Prostate gland (tissue), 2 donors: ENCODE measurements around the gene CNDP2.
"Not testable (repeated sequence)": the region's sequence is repeated elsewhere in the genome, so short reads cannot be mapped to it uniquely, and the experiment has no call there.

Experiments
- CTCF ChIP-seq, 4 experiments: fragments of 200-600 bp in 2 of 4; fragments of 450-650 bp in 2 of 4; sonication (generic) in 2 of 4; IDR thresholded peaks; 1 replicate in 3 of 4; 2 replicates in 1 of 4; pipeline ENCODE4 v1.5.1; 2016 to 2019; ENCODE audit warnings: antibody characterized with exemption in 4 of 4, mild to moderate bottlenecking in 2 of 4, moderate library complexity in 2 of 4
- POLR2A ChIP-seq: fragments of 450-650 bp; IDR thresholded peaks from one replicate; pipeline ENCODE4 v1.6.1; 2016; ENCODE audit warnings: antibody characterized with exemption, mild to moderate bottlenecking

- not testable (repeated sequence) for TF ChIP-seq CTCF (IDR thresholded peaks at IDR 0.05); POLR2A
Measured at GRCh38 chr18:74524915-74525314, 28.8 kb downstream of the CNDP2 start.
